ENCODE data around the gene SHISAL2A. TPM values are rescaled to one million over a fixed set of nuclear protein-coding genes. Genes with fewer than 3 reads are reported as not detected.

The SHISAL2A gene
- polyA plus RNA-seq, 1 donor (not counting 4 experiments of a cell fraction or from before 2014, with no cell fraction given): 0.04 TPM

- no peaks in the 10 kb centered on the region for H3K79me2 ChIP-seq (ENCODE audit: control insufficient read depth, insufficient read depth, low read length)
- TF ChIP-seq CTCF (optimal IDR thresholded peaks at IDR 0.05 in 1 of 3, IDR thresholded peaks at IDR 0.05 in 1 of 3, conservative IDR thresholded peaks at IDR 0.05 in 1 of 3; ENCODE audit: extremely low read depth in 1 of 3, insufficient read depth in 2 of 3, low read length in 3 of 3) (no peak), EZH2 (IDR thresholded peaks at IDR 0.05; ENCODE audit: low read length) (no peak)
- H3K4me1 ChIP-seq (ENCODE audit: control insufficient read depth, extremely low read depth, insufficient read depth, low read length): no peaks in the 10 kb centered on the region
- DNase-seq (ENCODE audit: low read depth, low spot score) (no peak), FAIRE-seq (no peak)
- no peaks in the 10 kb centered on the region for H3K9me1 ChIP-seq (ENCODE audit: control insufficient read depth, extremely low read depth, insufficient read depth, low read length)
- H2AFZ ChIP-seq (ENCODE audit: control insufficient read depth, low read length): no peak overlapping the region
- H4K20me1 ChIP-seq (ENCODE audit: control insufficient read depth, extremely low read depth, insufficient read depth, low read length): no peaks in the 10 kb centered on the region
- H3K9me3 ChIP-seq (ENCODE audit: control insufficient read depth, low read depth, low read length): no peaks in the 10 kb centered on the region
- no peaks in the 10 kb centered on the region for H3K27me3 ChIP-seq (ENCODE audit: control insufficient read depth, extremely low read depth, insufficient read depth, low read length)
- H3K9ac ChIP-seq (ENCODE audit: control insufficient read depth, extremely low read depth, insufficient read depth, low read length): no peak overlapping the region
- no peak overlapping the region for H3K27ac ChIP-seq (ENCODE audit: control insufficient read depth, insufficient read depth, low read length)
- dilution Hi-C loops (cut with MboI; ENCODE audit: extremely low pct_ligation_motif_present, low sequenced_read_pairs): no loop called here
- H3K4me2 ChIP-seq (ENCODE audit: control insufficient read depth, extremely low read depth, insufficient read depth, low read depth, low read length): no peak overlapping the region
- H3K4me3 ChIP-seq (ENCODE audit: control insufficient read depth in 2 of 3, extremely low read depth in 1 of 3, insufficient read depth in 2 of 3, low read depth in 1 of 3, low read length in 3 of 3): no peak overlapping the region
- H3K36me3 ChIP-seq (ENCODE audit: control insufficient read depth in 2 of 2, extremely low read depth in 1 of 2, insufficient read depth in 2 of 2, low read length in 2 of 2): no peaks in the 10 kb centered on the region
Observed at GRCh38 chr1:52653207-52653849, 20.4 kb downstream of the SHISAL2A start.

- no peak for TF ChIP-seq CTCF (optimal IDR thresholded peaks at IDR 0.05 in 1 of 3, IDR thresholded peaks at IDR 0.05 in 1 of 3, conservative IDR thresholded peaks at IDR 0.05 in 1 of 3; ENCODE audit: extremely low read depth in 1 of 3, insufficient read depth in 2 of 3, low read length in 3 of 3)
- TF ChIP-seq EZH2 (IDR thresholded peaks at IDR 0.05; ENCODE audit: low read length): no peak
- Histone ChIP-seq H3K27me3 (ENCODE audit: control insufficient read depth, extremely low read depth, insufficient read depth, low read length) (no peaks in the 10 kb centered on the region), H3K4me2 (ENCODE audit: control insufficient read depth, extremely low read depth, insufficient read depth, low read depth, low read length) (no peak overlapping the region), H3K9me3 (ENCODE audit: control insufficient read depth, low read depth, low read length) (no peaks in the 10 kb centered on the region), H3K9me1 (ENCODE audit: control insufficient read depth, extremely low read depth, insufficient read depth, low read length) (no peaks in the 10 kb centered on the region), H3K36me3 (ENCODE audit: control insufficient read depth in 2 of 2, extremely low read depth in 1 of 2, insufficient read depth in 2 of 2, low read length in 2 of 2) (no peaks in the 10 kb centered on the region), H4K20me1 (ENCODE audit: control insufficient read depth, extremely low read depth, insufficient read depth, low read length) (no peaks in the 10 kb centered on the region), H3K4me3 (ENCODE audit: control insufficient read depth in 2 of 3, extremely low read depth in 1 of 3, insufficient read depth in 2 of 3, low read depth in 1 of 3, low read length in 3 of 3) (no peak overlapping the region), H3K27ac (ENCODE audit: control insufficient read depth, insufficient read depth, low read length) (no peak overlapping the region), H3K4me1 (ENCODE audit: control insufficient read depth, extremely low read depth, insufficient read depth, low read length) (peaks cover 5% of the 10 kb centered on the region), H2AFZ (ENCODE audit: control insufficient read depth, low read length) (no peak overlapping the region), H3K79me2 (ENCODE audit: control insufficient read depth, insufficient read depth, low read length) (no peaks in the 10 kb centered on the region), H3K9ac (ENCODE audit: control insufficient read depth, extremely low read depth, insufficient read depth, low read length) (no peak overlapping the region)
- dilution Hi-C loops (cut with MboI; ENCODE audit: extremely low pct_ligation_motif_present, low sequenced_read_pairs): no loop called here
- FAIRE-seq (no peak), DNase-seq (ENCODE audit: low read depth, low spot score) (no peak)
Observed at GRCh38 chr1:52654063-52654462, 21.1 kb downstream of the SHISAL2A start.
